ENCODE results near the gene ZBTB22.

ZBTB22 gene

DNA sequence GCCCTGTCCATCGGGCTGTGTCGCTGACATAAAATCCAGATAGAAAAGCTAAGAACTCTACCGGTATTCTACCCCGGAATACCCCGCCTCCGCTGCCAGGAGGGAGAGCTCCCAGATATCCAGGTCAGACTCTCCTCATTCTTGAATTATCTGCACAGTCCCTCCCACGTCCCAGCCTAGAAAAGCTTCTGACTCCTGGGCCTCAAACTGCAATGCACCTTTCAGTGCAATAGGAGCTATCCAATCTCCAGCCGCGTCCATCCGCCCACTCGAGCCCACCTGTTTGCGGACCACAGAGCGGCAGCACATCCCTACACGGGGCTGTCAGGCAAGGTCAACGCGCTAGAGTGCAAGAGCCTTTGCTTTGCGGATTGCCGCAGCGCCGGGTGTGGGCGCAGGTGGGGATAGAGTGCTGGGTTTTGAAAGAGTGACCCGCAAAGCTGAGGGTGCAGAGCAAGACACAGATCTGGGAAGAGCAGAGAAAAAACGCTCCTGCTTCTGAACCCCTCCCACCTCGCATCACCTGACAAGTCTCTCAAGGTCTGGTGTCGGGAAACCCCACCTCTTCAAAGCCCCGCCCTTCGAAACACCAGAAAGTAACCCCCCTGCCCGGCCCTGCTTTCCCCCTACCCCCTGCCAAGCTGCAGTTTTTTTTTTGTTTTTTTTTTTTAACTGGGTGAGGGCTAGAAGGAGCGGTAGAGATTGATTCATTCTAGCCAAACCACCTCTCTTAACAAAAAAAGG is 5.0 kb downstream of the ZBTB22 start:
- in situ Hi-C loops (cut with MboI; ENCODE audit: low pct_unique_long_range_greater_than_20kb, low sequenced_read_pairs) = no loop called here
- DNase-seq = peak; percentile 62

DNA sequence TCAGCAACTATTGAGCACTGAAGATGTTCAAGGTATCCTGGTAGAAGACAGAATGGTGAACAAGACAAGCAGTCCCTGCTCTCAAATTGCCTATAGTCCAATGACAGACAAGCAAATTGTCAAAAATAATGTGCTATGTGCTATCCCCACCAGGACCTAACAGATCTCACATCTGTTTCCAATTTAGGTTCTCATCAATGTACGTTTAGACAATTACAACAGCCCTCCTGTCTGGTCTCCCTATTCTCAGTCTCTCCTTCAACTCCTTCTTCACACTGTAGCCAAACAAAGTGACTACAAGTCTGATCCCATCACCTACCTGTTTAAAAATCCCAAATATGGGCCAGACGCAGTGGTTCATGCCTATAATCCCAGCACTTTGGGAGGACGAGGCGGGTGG is 11.2 kb downstream of the ZBTB22 start:
- DNase-seq = no peak
- in situ Hi-C loops (cut with MboI; ENCODE audit: low pct_unique_long_range_greater_than_20kb, low sequenced_read_pairs) = no loop called here

DNA sequence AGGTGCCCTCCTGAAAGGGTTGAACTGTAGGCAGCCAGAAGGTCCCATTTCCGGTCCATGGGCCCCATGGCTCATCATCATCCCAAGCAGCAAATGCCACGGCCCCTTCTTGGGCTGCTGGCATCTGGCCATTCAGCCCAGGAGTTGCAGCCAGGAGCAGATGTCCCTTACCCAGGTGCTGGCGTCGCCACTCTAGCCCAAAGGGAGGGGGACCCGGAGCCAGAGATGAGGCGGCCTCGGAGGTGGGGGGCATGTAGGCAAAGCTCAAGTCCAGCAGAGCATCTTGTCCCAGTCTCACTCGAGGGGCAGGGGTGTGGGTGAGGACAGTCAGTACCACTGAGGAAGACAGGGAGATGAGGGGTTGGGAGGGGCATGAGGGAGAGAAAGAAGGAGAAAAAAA is 12.5 kb downstream of the ZBTB22 start:
- DNase-seq = no peak
- in situ Hi-C loops (cut with MboI; ENCODE audit: low pct_unique_long_range_greater_than_20kb, low sequenced_read_pairs) = no loop called here

DNA sequence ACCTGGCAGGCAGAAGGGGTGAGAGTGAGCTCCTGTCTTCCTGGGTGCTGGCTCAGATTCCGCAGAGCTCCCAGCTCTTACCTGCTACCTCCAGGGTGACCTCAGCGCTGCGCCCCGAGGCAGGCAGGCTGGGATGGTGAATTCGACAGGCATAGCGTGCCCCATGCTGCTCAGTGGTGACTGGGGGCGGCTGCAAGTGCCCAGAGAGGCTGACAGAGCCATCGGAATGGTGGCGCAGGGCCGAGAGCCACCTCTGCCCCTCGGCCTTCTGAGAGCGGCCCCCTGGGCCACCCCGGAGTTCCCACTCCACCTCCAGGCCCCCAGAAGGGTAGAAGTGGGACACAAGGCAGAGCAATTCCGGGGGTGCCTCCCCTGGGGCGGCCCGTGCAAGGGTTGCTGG is 13.3 kb downstream of the ZBTB22 start:
- in situ Hi-C loops (cut with MboI; ENCODE audit: low pct_unique_long_range_greater_than_20kb, low sequenced_read_pairs) = no loop called here
- DNase-seq = no peak

DNA sequence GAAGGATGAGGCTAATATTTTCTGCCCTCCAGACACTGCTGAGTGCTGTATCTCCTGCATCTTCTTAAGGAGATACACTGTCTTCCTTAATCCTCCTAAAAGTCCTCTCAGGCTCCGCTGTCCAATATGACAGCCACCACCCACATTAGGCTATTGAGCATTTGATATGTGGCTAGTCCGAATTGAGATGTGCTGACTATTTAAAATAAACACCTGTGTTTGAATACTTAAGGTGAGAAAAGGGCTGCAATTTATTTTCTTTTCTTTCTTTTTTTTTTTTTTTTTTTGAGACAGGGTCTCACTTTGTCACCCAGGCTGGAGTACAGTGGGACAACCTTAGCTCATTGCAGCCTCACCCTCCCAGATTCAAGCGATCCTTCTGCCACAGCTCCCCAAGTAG is 15.7 kb downstream of the ZBTB22 start:
- in situ Hi-C loops (cut with MboI; ENCODE audit: low pct_unique_long_range_greater_than_20kb, low sequenced_read_pairs) = no loop called here
- no peak for DNase-seq

DNA sequence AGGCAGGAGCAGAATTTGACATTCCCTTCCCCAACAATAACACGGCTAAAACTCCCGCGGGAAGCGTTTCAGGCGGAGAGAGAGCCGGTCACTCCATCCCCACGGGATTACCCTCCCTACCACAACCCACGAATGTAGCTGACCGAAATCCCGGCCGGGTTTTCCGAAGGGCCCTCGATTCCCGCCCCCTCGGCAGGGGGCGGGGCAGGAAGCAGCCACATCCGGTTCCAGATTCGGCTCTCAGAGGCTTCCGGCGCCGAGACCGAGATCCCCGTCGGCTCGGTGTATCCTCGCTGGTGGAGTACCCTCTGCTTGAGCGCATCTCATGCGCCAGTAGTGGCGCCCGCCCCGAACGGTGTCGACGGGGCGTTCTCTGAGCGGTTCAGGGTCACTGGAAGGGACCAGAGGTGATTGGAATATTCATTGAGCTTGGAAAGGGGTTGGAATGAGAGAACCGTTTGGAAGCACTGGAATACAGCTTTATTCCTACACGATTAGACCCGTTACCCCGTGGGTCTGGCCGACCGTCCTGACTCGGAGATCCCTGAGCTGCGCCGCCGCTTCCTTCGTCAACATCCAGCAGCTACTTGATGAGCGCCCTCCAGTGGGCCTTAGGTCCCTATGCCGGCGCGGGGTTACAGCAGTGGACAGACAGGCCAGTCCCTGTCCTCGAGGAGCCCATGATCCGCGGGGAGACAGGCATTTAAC is 18.2 kb downstream of the ZBTB22 start:
- DNase-seq = peak; percentile 93
- in situ Hi-C loops (cut with MboI; ENCODE audit: low pct_unique_long_range_greater_than_20kb, low sequenced_read_pairs) = no loop called here

DNA sequence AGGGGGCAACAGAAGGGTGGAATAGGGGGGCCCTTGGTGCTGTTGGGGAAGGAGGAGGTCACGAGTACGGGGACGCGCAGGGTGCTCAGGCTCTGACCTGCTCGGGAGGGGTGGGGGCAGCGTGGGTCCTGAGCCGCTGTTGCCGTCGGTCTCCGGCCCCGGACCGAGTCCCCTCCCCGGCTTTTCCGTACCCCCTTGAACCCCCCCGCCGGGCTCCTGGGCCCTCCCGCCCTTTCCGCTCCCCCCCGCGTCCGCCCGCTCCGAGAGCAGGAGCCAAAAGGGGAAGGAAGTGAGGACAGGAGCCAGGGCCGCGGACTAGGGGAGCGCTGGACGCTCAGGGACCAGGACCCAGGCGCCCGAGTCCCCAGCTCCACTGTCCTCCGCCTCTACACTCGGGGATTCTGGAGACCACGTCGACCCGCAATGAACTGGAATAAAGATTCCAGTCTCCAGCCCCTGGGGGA is 18.7 kb downstream of the ZBTB22 start, which contains the start of gene RGL2:
TSS of gene RGL2 (minus strand) at position 170 of the 464 bp plus-strand sequence. CDS start 332 bp downstream, outside the sequence.
- in situ Hi-C loops (cut with MboI; ENCODE audit: low pct_unique_long_range_greater_than_20kb, low sequenced_read_pairs) = no loop called here
- DNase-seq = no peak

DNA sequence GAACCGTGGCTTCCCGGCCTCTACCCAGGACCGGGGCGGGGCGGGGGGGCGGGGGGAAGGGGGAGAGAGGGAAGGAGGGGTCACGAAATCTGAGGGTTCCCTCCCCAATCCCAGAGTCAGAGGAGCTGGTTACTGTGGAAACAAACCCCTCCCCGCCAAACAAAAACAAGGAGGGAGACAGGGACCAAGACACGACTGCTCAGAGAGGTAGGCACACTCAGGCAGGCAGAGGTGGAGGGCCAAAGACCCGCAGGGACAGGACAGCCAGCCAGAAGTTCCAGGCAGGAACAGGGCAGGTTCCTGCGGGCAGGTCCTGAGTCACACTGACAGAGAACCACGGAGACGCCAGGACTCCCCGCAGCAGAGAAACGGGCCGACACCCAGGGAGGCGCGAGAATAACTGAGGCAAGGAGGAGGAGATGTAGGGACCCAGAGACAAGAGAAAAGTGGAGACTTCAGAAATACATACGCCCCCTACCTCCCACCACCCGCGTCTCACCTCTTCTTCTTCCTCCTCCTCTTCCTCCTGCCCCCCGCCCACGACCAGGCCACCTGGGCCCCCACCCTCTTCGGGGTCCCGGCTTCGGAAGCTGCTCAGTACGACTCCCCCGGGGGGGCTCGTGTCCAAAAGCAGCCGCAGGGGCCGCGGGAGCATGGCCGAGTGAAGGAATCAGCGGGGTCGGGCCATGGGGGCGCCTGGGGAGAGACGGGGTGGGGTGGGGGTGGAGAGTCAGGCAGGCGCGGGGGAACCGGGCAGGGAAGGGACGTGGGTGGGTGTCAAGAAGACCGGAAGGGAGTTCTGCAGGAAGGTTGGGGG is 19.4 kb downstream of the ZBTB22 start:
- DNase-seq = peak; percentile 85
- in situ Hi-C loops (cut with MboI; ENCODE audit: low pct_unique_long_range_greater_than_20kb, low sequenced_read_pairs) = no loop called here

DNA sequence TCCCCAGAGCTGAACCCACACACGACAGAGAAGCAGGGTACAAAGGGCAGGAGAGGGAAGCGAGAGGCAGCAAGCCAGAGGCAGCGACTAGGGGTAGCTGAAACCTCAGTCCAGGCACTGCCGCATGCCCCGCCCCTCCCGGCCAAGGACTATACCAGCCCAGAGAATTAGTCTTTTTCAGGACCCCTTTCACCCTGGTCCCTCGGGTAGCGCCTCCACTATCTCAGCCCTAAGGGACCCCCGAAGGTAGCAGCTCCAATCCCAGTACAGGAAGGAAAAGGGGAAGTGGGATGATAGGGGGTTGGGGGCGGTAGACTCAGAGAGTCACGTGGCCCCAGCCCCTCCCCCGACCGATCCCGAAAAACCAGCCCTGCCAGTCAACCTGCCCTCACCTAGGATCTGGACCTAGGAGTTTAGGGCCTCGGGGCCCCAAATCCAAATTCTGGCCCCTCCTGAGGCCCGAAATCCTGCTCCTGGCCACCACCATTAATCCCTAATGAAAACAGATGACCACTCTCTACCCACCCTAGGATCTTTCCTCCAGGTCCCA is 20.1 kb downstream of the ZBTB22 start:
- in situ Hi-C loops (cut with MboI; ENCODE audit: low pct_unique_long_range_greater_than_20kb, low sequenced_read_pairs) = no loop called here
- peak; percentile 71 for DNase-seq

DNA sequence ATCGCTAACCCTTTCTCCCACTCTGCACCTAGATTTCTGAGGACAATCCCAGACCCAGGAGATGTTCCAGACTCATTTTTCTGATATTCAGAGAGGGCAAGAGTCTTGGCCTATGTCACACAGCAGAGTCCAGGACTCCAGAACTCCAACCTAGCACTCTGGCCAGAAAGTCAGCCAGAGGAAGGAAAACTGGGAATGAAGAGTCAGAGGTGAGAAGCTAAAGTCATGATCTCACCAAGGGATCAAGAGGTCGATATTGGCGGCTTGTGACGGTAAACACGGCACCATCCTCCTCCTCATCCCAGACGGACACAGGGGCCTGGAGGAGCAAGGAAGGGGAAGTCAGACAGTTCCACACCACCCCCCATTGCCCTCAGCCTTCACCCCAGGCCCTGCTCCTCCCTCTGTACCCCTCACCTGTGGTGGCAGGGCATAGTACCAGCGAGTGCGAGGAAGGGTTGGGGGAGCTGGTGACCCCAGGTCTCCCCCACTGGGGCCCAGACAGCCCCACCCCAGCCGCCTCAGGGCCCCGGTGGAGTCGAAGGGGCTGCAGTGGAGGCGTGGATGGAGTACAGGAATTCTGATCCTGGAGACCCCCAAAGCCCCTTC is 20.6 kb downstream of the ZBTB22 start:
- in situ Hi-C loops (cut with MboI; ENCODE audit: low pct_unique_long_range_greater_than_20kb, low sequenced_read_pairs) = no loop called here
- DNase-seq = no peak

DNA sequence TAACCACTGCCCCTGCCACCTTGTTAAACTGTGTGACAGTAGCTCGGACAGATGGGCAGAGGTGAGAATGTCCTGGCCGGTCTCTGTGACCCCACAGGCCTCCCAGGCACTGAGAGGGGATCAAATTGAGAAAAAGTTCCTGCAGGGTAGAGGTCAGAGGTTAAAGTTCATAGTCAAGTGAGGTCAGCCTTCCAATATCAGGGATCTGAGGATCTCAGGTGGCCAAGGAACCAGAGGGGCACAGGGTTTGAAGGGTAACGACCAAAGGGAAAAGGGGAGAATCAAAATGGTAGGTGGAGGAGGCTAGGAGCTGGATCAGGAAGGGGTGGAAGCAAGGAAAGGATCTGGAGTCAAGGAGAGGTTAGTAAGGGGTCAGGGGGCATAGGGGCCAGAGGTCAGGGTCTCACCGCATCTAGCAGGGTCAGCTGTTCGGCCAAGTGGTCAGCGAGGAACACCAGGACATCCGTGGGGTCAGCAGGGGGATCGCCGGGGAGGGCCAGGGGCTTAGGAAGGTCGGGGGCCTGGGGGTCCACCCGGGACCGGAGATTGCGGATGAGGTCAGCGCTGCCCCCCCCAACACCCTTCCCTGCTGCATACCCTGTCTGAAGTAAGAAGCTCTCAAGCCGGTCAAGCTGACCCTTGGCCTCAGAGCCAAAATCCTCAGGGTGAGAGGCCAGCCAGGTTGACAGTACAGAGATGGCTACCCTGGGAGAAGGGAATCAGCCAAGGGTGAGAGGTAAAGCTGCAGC is 21.7 kb downstream of the ZBTB22 start:
- in situ Hi-C loops (cut with MboI; ENCODE audit: low pct_unique_long_range_greater_than_20kb, low sequenced_read_pairs) = no loop called here
- no peak for DNase-seq

DNA sequence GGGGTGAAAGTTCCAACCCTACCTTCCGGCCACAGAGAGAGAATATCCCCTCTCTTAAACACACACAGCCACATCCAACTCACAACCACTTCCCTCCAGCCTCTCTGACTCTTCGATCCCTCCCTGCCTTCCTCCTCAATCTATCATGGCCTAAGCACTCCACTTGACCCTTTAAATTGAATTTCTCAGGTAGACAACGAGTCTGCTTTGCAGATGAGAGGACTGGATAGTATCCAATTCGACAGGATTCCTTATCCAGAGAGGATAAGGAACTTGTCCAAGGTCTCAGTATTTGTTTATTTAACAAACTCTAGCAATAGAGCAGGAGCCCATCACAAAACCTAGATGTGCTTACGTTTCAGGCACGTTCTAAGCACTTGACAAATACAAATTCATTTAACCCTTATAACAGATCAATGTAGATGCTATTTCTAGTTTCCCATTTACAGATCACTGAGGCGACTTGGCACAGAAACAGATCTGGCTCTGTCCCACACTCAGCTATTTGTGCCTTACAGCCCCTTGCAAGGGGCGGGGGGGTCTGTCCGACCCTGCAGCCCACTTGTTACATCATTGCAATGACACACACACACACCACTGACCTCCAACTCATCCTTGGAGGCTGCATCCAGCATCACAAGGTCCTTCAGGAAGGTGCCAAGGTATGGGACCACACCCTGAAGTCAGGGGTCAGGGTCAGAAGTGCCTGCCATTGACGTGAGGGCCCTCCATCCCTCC is 23.3 kb downstream of the ZBTB22 start:
- DNase-seq = no peak
- in situ Hi-C loops (cut with MboI; ENCODE audit: low pct_unique_long_range_greater_than_20kb, low sequenced_read_pairs) = no loop called here

DNA sequence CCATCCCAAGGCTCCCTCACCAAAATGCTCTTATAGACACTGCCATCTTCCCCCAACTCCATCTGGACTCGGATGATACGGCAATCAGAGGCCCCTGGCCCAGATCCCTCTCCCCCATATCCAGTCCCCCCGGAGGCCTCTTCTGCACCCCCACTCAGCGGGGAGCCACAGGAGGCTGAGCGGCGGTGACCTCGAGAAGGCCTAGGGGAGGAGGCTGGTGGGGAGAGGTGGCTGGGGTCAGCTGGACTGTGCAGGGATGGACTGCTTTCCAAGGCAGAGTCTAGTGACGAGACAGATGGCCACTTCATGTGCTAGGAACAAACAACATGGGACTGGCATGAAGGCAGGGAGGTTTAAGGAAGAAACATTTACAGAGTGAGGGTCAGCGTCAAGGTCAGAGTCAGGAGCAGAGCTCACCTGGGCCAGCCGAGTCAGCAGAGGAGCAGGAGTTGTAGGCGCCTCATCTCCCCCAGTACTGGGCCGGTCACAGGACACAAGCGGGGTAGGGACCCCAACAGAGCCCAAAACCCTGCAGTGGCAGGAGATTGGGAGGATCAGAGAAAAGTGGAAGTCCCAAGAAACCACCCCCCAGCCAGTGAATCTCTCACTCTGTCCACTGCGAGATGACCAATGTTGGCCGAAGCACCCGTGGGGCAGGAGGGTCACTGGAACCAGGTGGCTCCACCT is 24.4 kb downstream of the ZBTB22 start:
- in situ Hi-C loops (cut with MboI; ENCODE audit: low pct_unique_long_range_greater_than_20kb, low sequenced_read_pairs) = no loop called here

DNA sequence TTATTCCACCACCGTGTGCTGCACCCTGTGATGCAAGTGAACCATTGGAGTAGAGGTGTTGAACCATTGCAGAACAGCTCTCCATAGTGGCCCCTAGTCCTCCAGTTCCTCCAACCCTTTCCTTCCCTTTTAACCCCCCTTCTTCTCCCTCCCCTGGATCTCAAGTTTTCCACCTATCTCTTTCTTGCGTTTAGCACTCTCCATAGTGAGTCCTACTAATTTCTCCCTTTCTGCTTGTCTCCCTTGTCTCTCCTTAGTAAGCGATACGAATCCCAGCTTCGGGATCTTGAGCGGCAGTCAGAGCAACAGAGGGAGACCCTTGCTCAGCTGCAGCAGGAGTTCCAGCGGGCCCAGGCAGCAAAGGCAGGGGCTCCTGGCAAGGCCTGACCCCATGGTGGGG is 27.1 kb downstream of the ZBTB22 start:
- in situ Hi-C loops (cut with MboI; ENCODE audit: low pct_unique_long_range_greater_than_20kb, low sequenced_read_pairs) = no loop called here
- no peak for DNase-seq

More for the DNA sequence above, 24.4 kb downstream of the ZBTB22 start:
- DNase-seq = no peak

DNA sequence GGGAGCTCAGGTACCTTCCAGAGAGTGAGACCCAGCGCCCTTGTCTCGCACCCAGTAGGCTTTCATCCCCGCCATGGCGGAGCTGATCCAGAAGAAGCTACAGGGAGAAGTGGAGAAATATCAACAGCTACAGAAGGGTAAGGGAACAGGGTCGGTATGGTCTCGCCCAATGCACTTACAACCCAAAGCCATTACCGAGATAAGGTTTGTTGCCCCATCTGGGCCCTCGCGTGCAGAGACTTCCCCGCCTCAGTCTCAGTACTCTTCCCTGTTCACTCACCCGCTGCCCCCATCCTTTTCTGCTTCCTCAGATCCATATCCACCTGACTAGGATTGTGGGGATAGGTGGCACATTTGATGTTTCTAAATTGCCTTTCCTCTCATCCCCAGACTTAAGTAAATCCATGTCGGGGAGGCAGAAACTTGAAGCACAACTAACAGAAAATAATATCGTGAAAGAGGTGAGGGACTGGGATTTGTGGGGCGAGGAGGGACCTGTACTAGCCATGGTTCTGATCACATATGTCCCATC is 27.7 kb downstream of the ZBTB22 start:
- no peak for DNase-seq
- in situ Hi-C loops (cut with MboI; ENCODE audit: low pct_unique_long_range_greater_than_20kb, low sequenced_read_pairs) = no loop called here

DNA sequence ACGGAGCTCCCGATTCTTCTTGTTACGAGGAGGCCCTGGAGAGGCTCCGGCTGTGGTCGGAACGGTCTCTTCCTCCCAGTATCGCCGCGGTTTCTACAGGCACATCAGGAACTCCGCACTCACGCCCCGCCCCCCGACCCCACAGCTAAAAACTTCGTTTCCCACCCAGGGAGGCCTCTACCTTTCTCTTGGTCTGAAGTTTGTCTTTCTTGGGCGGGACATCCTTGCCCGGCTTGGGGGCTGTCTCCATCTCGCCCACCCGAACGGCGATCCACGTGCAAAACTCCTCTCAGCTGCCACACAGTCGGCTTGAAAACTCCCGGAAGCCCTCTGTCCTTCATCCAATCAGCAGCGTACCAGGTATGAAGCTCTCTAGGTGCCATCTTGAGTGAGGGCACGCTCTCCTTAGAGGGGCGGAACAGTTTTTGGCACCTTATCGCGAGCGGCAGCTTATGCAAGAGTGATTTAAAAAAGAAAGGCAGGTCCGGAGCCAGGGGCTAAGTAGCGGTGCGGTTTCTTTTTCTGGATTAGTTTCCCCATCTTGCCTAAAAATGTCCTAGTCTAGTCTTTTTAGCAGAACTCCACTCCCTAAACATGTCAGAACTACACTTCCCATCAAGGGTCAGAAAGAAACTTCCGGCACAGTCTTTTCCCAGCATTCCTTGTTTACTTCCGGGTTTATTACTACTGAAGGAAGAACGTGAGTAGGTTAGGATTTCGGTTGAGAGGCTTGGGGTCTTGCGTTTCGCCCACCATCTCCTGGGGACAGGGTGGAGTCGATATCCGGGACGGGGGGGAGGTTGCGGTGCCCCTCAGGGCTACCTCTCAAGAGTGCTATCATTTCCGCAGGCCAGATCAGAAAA is 28.4 kb downstream of the ZBTB22 start, which contains the start of the genes PFDN6 and WDR46:
TSS of gene PFDN6 (plus strand) at position 681 of the 863 bp plus-strand sequence. CDS start 256 bp downstream, outside the sequence.
TSS of gene WDR46 (minus strand) at position 319 of the 863 bp plus-strand sequence. CDS start at position 250, 69 bp downstream.
- peak; percentile 96 for DNase-seq
- in situ Hi-C loops (cut with MboI; ENCODE audit: low pct_unique_long_range_greater_than_20kb, low sequenced_read_pairs) = no loop called here

Measured in KBM-7 (cell line).